K562 (cell line): Measurements from ENCODE around the gene RNGTT. TPM values are rescaled to one million over a fixed set of nuclear protein-coding genes. Genes with fewer than 3 reads are reported as not detected.

Experiments
- ATAC-seq: fragments of 200-7000 bp; cut with Tn5 transposase; 3 replicates; pipeline ENCODE4 v1.9.1; 2020; ENCODE audit warnings: moderate library complexity
- BruUV-seq: library from RNA; stranded (reverse); fragments of 400-500 nt; replicated peaks from 2 replicates; lab custom pipeline; 2021; lab: Mats Ljungman, UMichigan
- CTCF ChIA-PET: fragments of 300-600 bp; formaldehyde crosslinking; extraction: SDS; loops from one replicate; lab custom pipeline; 2021; ENCODE audit warnings: low intra/inter-chr PET ratio; lab: Yijun Ruan, JAX
- POLR2A ChIA-PET: fragments of 300-600, 350-650 bp; sonication (Branson Sonifier 250); formaldehyde crosslinking; extraction: SDS; loops from one replicate; lab custom pipeline; 2021; ENCODE audit warnings: antibody characterized with exemption, inconsistent platforms; lab: Yijun Ruan, JAX
- DNase-seq, 4 experiments: peaks; one replicate each; pipeline versions ENCODE4 v3.0.0 to v3.0.0-alpha.2; 2011 to 2018; ENCODE audit warnings: low spot score in 3 of 4, mixed read lengths in 3 of 4; ENCODE audit errors: extremely low read depth in 1 of 4
- FAIRE-seq: peaks from 2 replicates; lab custom pipeline; 2011; peaks lifted over from hg19 to GRCh38; lab: Jason Lieb, UNC
- H2AFZ ChIP-seq: 2 replicates; pipeline ENCODE4 v1.6.0; 2011; ENCODE audit warnings: low read depth, low read length, control low read depth, inconsistent platforms
- H3K27ac ChIP-seq: fragments of 200-600 bp; 3 replicates; pipeline ENCODE4 v1.8.0; 2011; ENCODE audit warnings: low read depth, mild to moderate bottlenecking, control low read depth, inconsistent platforms, low read length, moderate library complexity, mixed read lengths; ENCODE audit errors: extremely low read depth
- H3K27me3 ChIP-seq, 2 experiments: fragments of 300-600 bp in 1 of 2; 2 replicates in 1 of 2; 3 replicates in 1 of 2; pipeline versions ENCODE4 v1.6.0 to v1.8.0; 2011; ENCODE audit warnings: inconsistent platforms in 2 of 2, low read length in 2 of 2, mild to moderate bottlenecking in 1 of 2, mixed read lengths in 1 of 2, moderate library complexity in 1 of 2; ENCODE audit not compliant: control insufficient read depth in 2 of 2, insufficient read depth in 2 of 2
- H3K36me3 ChIP-seq: fragments of 300-600 bp; 3 replicates; pipeline ENCODE4 v1.8.0; 2011; ENCODE audit warnings: mild to moderate bottlenecking, low read length, inconsistent platforms; ENCODE audit not compliant: control insufficient read depth, insufficient read depth
- H3K4me1 ChIP-seq, 2 experiments: fragments of 200-600 bp in 1 of 2; replicated peaks in 1 of 2; 2 replicates in 1 of 2; 3 replicates in 1 of 2; pipeline versions ENCODE4 v1.5.1 to v1.8.0; 2011; ENCODE audit warnings: inconsistent platforms in 2 of 2, low read length in 2 of 2, mild to moderate bottlenecking in 1 of 2, mixed read lengths in 1 of 2, moderate library complexity in 1 of 2; ENCODE audit not compliant: control insufficient read depth in 2 of 2, insufficient read depth in 2 of 2
- H3K4me2 ChIP-seq: 2 replicates; pipeline ENCODE4 v1.6.1; 2011; ENCODE audit warnings: low read length, control low read depth, inconsistent platforms, mixed read lengths; ENCODE audit not compliant: insufficient read depth
- H3K4me3 ChIP-seq: fragments of 200-600 bp; sonication (generic), shearing (Covaris generic); 2 replicates; pipeline ENCODE4 v1.5.1; 2016; ENCODE audit warnings: control low read depth, inconsistent platforms
- H3K79me2 ChIP-seq: fragments of 200-600 bp; 3 replicates; pipeline ENCODE4 v1.8.0; 2011; ENCODE audit warnings: low read length, inconsistent platforms; ENCODE audit not compliant: control insufficient read depth, insufficient read depth
- H3K9ac ChIP-seq, 2 experiments: 2 replicates each; pipeline versions ENCODE4 v1.6.0 to v1.6.1; 2011; ENCODE audit warnings: low read depth in 2 of 2, low read length in 2 of 2, control low read depth in 1 of 2, inconsistent platforms in 1 of 2, mild to moderate bottlenecking in 1 of 2, mixed read lengths in 1 of 2; ENCODE audit not compliant: insufficient read depth in 1 of 2
- H3K9me1 ChIP-seq: one replicate; pipeline ENCODE4 v1.6.0; 2011; ENCODE audit warnings: inconsistent platforms, mild to moderate bottlenecking, low read length, moderate library complexity; ENCODE audit not compliant: control insufficient read depth, insufficient read depth
- H3K9me3 ChIP-seq: replicated peaks from 2 replicates; pipeline ENCODE4 v1.5.1; 2011; ENCODE audit warnings: low read depth, low read length, inconsistent platforms; ENCODE audit not compliant: control insufficient read depth, insufficient read depth
- H4K20me1 ChIP-seq: replicated peaks from 2 replicates; pipeline ENCODE4 v1.6.1; 2011; ENCODE audit warnings: low read length, inconsistent platforms, mixed read lengths; ENCODE audit not compliant: control insufficient read depth, insufficient read depth
- CEBPB ChIP-seq: fragments of 450-650 bp; IDR thresholded peaks from 2 replicates; pipeline ENCODE4 v1.6.1; 2016; ENCODE audit warnings: missing genetic modification characterization, missing compliant biosample characterization
- CTCF ChIP-seq, 3 experiments: IDR thresholded peaks in 2 of 3; conservative IDR thresholded peaks in 1 of 3; 2 replicates each; pipeline ENCODE4 v1.5.1; 2011 to 2012; ENCODE audit warnings: low read length in 3 of 3, mild to moderate bottlenecking in 3 of 3, control low read depth in 2 of 3, improper control_type of control experiment in 1 of 3, inconsistent platforms in 1 of 3, low read depth in 1 of 3, mixed read lengths in 1 of 3, moderate library complexity in 1 of 3; ENCODE audit not compliant: insufficient read depth in 2 of 3
- DEAF1 ChIP-seq: fragments of 450-650 bp; formaldehyde crosslinking; IDR thresholded peaks from 2 replicates; pipeline ENCODE4 v1.4.0; 2020; ENCODE audit warnings: mild to moderate bottlenecking, moderate library complexity
- HMGN3 ChIP-seq: IDR thresholded peaks from 2 replicates; pipeline ENCODE4 v1.6.1; 2011; ENCODE audit warnings: borderline replicate concordance, low read depth, mild to moderate bottlenecking, mixed read lengths, low read length; ENCODE audit not compliant: insufficient read length; ENCODE audit errors: extremely low read depth
- NCOA2 ChIP-seq, 2 experiments: fragments of 450-650 bp; IDR thresholded peaks; 2 replicates each; pipeline ENCODE4 v1.6.1; 2018; ENCODE audit warnings: mild to moderate bottlenecking in 2 of 2, moderate library complexity in 1 of 2; ENCODE audit not compliant: partially characterized antibody in 2 of 2
- NFIC ChIP-seq: fragments of 450-650 bp; IDR thresholded peaks from 2 replicates; pipeline ENCODE4 v1.6.1; 2017; ENCODE audit warnings: mild to moderate bottlenecking, inconsistent platforms
- YY1 ChIP-seq, 3 experiments: IDR thresholded peaks; 2 replicates each; pipeline ENCODE4 v1.6.1; 2011; ENCODE audit warnings: low read length in 2 of 3, mild to moderate bottlenecking in 2 of 3, moderate library complexity in 2 of 3, borderline replicate concordance in 1 of 3, control low read depth in 1 of 3, low read depth in 1 of 3; ENCODE audit not compliant: insufficient read depth in 3 of 3, insufficient replicate concordance in 2 of 3, control insufficient read depth in 1 of 3, insufficient read length in 1 of 3; ENCODE audit errors: extremely low read depth in 1 of 3
- ZBED1 ChIP-seq: IDR thresholded peaks from 2 replicates; pipeline ENCODE4 v1.6.1; 2014
- ZHX1 ChIP-seq: fragments of 150-350 bp; conservative IDR thresholded peaks from 2 replicates; pipeline ENCODE4 v1.6.1; 2014; ENCODE audit warnings: low read length
- ZNF140 ChIP-seq: fragments of 250-450 bp; sonication (Bioruptor Pico); IDR thresholded peaks from 2 replicates; pipeline ENCODE4 v1.8.0; 2021; ENCODE audit warnings: moderate library complexity, mild to moderate bottlenecking, inconsistent platforms
- ZNF311 ChIP-seq: fragments of 250-450 bp; sonication (Bioruptor Pico); IDR thresholded peaks from 2 replicates; pipeline ENCODE4 v1.4.0; 2020; ENCODE audit warnings: mild to moderate bottlenecking, moderate library complexity
- ZNF507 ChIP-seq: conservative IDR thresholded peaks from 2 replicates; pipeline ENCODE4 v1.6.1; 2017; ENCODE audit warnings: missing genetic modification characterization, missing compliant biosample characterization
- WGBS: fragments of 100-300 bp; shearing (Covaris generic); methylation state at CpG from one replicate; pipeline ENCODE4 v1.1.6; 2016; ENCODE audit warnings: low coverage, mixed read lengths; ENCODE audit not compliant: insufficient coverage; ENCODE audit errors: missing lambda C conversion rate; 5-methylcytosine and 5-hydroxymethylcytosine counted together
- in situ Hi-C: fragments of 300-500 bp; cut with MboI; formaldehyde crosslinking; loops from 4 replicates; pipeline ENCODE4 v1.15.0; 2018; ENCODE audit warnings: inconsistent platforms, mixed read lengths
- intact Hi-C: fragments of 100-400 bp; cut with micrococcal nuclease; formaldehyde crosslinking; loops from 2 replicates; pipeline ENCODE4 v1.14.2; 2022
- polyA plus RNA-seq, 8 experiments: library from polyadenylated mRNA; depleted of rRNA in 4 of 8; stranded (reverse) in 5 of 8; unstranded in 3 of 8; fragments of >200 nt; fragmentation: Nextera tagmentation in 2 of 8; fragmentation: Illumina TruSeq in 1 of 8; extraction: Ambion mirVana in 2 of 8; extraction: Trizol in 1 of 8; gene quantifications; 2 replicates each; pipeline versions ENCODE4 v1.2.1 to v1.2.3, GENCODE V29; 2011 to 2014; ENCODE audit warnings: inconsistent platforms in 1 of 8, missing spikeins in 1 of 8
- total RNA-seq, 7 experiments: library from RNA; depleted of rRNA in 6 of 7; stranded (reverse); fragments of >200 nt in 6 of 7; fragmentation: Illumina TruSeq in 2 of 7; extraction: Trizol in 2 of 7; gene quantifications; 2 replicates each; pipeline versions ENCODE4 v1.2.1 to v1.2.3, GENCODE V29; 2011 to 2021; ENCODE audit warnings: low replicate concordance in 1 of 7

The RNGTT gene
- total and polyA plus RNA-seq, 9 of the 15 experiments (the other 6 are each of a cell fraction or from before 2014, with no cell fraction given), result 6.1 to 31.7 (median 19.5) TPM

GRCh38 chr6:88780714-88781389 is 182.6 kb downstream of the RNGTT start:
- H3K4me1 ChIP-seq, result no peaks in the 10 kb centered on the region
- intact Hi-C loops (loop anchor here (1.0 kb wide), 1 partner anchor 182 kb away; no protein-coding TSS in a partner anchor), in situ Hi-C loops (no loop called here)
- no peak overlapping the region for H3K4me2 ChIP-seq
- H4K20me1 ChIP-seq, result no peaks in the 10 kb centered on the region
- H2AFZ ChIP-seq, result peak overlapping the region; percentile 18; the same call in 1 of the 2 replicates
- POLR2A ChIA-PET, result interaction anchor here (0.7 kb wide), 1 partner anchor 180 kb away, joined by 3 read pairs; no protein-coding TSS in a partner anchor
- H3K9me1 ChIP-seq, result no peaks in the 10 kb centered on the region
- H3K9ac ChIP-seq, result no peak overlapping the region
- H3K36me3 ChIP-seq, result peaks cover 2% of the 10 kb centered on the region; the same call in 1 of the 3 replicates
- ATAC-seq, result peak; percentile 85
- no peaks in the 10 kb centered on the region for H3K27me3 ChIP-seq
- CTCF ChIA-PET, result interaction anchor here (0.6 kb wide), 3 partner anchors 18 to 137 kb away, joined by 3 read pairs; no protein-coding TSS in a partner anchor
- peak; percentile 84 for FAIRE-seq
- peaks cover 3% of the 10 kb centered on the region; the same call in 1 of the 2 replicates for H3K9me3 ChIP-seq
- WGBS, result 47% methylated on average over 5 of the region's 5 CpGs
- H3K79me2 ChIP-seq, result no peaks in the 10 kb centered on the region
- peak; percentile 41 to 70 (median 48) for DNase-seq
- H3K4me3 ChIP-seq, result no peak overlapping the region
- H3K27ac ChIP-seq, result no peak overlapping the region
- BruUV-seq, result no TSS peak
- TF ChIP-seq CEBPB (tag) (peak; percentile 54; the same call in 1 of the 2 replicates), ZHX1 (no peak), HMGN3 (no peak), ZNF140 (CRISPR knock-in tag) (no peak), NCOA2 (IDR thresholded peaks at IDR 0.05; ENCODE audit: partially characterized antibody in 2 of 2) (no peak), YY1 (IDR thresholded peaks at IDR 0.05; ENCODE audit: borderline replicate concordance in 1 of 3, control insufficient read depth in 1 of 3, extremely low read depth in 1 of 3, insufficient read depth in 3 of 3, insufficient read length in 1 of 3, insufficient replicate concordance in 2 of 3, low read depth in 1 of 3, low read length in 2 of 3) (peak in 1 of 3 experiments; percentile 15), NFIC (0 out of 2 replicates have a peak, but pooled peaks have one; percentile 28), ZNF507 (peak; percentile 62), CTCF (IDR thresholded peaks at IDR 0.05 in 2 of 3, conservative IDR thresholded peaks at IDR 0.05 in 1 of 3; ENCODE audit: insufficient read depth in 2 of 3, low read depth in 1 of 3, low read length in 3 of 3) (peak; percentile 68 to 77 (median 74)), DEAF1 (CRISPR knock-in tag) (0 out of 2 replicates have a peak, but pooled peaks have one; percentile 32), ZNF311 (CRISPR knock-in tag) (no peak), ZBED1 (no peak)
